Activated gamma-delta T cell treated with anti-CD3 and anti-CD28 coated beads, Interleukin-2, amount 50 U/mL, for 16 hours (primary cell): ENCODE data around the gene SEC61A2.

ENCODE experiments used
- DNase-seq: peaks from one replicate; pipeline ENCODE4 v3.0.0-alpha.2; 2020; ENCODE audit warnings: low read depth

The SEC61A2 gene

GRCh38 chr10:12196531-12197211, 67.2 kb downstream of the SEC61A2 start:
- no peak for DNase-seq

- no peak for DNase-seq
Observed at GRCh38 chr10:12198156-12198555, 68.7 kb downstream of the SEC61A2 start.

- no peak for DNase-seq
Observed at GRCh38 chr10:12200850-12201249, 71.4 kb downstream of the SEC61A2 start.

- DNase-seq: no peak
Observed at GRCh38 chr10:12201543-12201942, 72.1 kb downstream of the SEC61A2 start.

- no peak for DNase-seq
Observed at GRCh38 chr10:12202226-12202625, 72.7 kb downstream of the SEC61A2 start.

- no peak for DNase-seq
Observed at GRCh38 chr10:12205082-12205481, 75.6 kb downstream of the SEC61A2 start.

GRCh38 chr10:12207114-12207513, 77.6 kb downstream of the SEC61A2 start:
- DNase-seq: no peak

GRCh38 chr10:12208460-12208859, 79.0 kb downstream of the SEC61A2 start:
- no peak for DNase-seq

- DNase-seq: no peak
Observed at GRCh38 chr10:12212454-12212853, 83.0 kb downstream of the SEC61A2 start.

GRCh38 chr10:12213621-12214020, 84.1 kb downstream of the SEC61A2 start:
- no peak for DNase-seq

GRCh38 chr10:12214093-12214492, 84.6 kb downstream of the SEC61A2 start:
- no peak for DNase-seq

- DNase-seq: no peak
Observed at GRCh38 chr10:12214763-12215218, 85.3 kb downstream of the SEC61A2 start.
